Osteocyte (in vitro differentiated cells): ENCODE measurements around the gene SF3A2. TPM values are rescaled to one million over a fixed set of nuclear protein-coding genes. Genes with fewer than 3 reads are reported as not detected.

Experiments used
- DNase-seq: peaks from one replicate; pipeline ENCODE4 v3.0.0; 2021; ENCODE audit warnings: mixed read lengths; ENCODE audit not compliant: unreplicated experiment; ENCODE audit errors: extremely low spot score
- H3K27ac Mint-ChIP-seq: one replicate; pipeline ENCODE4 v1.8.0; 2021; ENCODE audit warnings: mild to moderate bottlenecking, mixed read lengths; ENCODE audit not compliant: unreplicated experiment
- H3K27me3 Mint-ChIP-seq: one replicate; pipeline ENCODE4 v1.8.0; 2021; ENCODE audit warnings: mixed read lengths; ENCODE audit not compliant: unreplicated experiment
- H3K36me3 Mint-ChIP-seq: one replicate; pipeline ENCODE4 v1.8.0; 2021; ENCODE audit warnings: mixed read lengths; ENCODE audit not compliant: unreplicated experiment
- H3K4me1 Mint-ChIP-seq: one replicate; pipeline ENCODE4 v1.8.0; 2021; ENCODE audit warnings: mixed read lengths; ENCODE audit not compliant: unreplicated experiment
- H3K4me3 Mint-ChIP-seq: one replicate; pipeline ENCODE4 v1.8.0; 2021; ENCODE audit warnings: mild to moderate bottlenecking, moderate library complexity, mixed read lengths; ENCODE audit not compliant: unreplicated experiment
- H3K9me3 Mint-ChIP-seq: one replicate; pipeline ENCODE4 v1.8.0; 2021; ENCODE audit warnings: mixed read lengths; ENCODE audit not compliant: unreplicated experiment
- total RNA-seq: library from RNA; stranded (reverse); gene quantifications from 2 replicates; pipeline ENCODE4 v1.2.1, GENCODE V29; 2021
- TF ChIP-seq, protein P1 (sequence below): fragments of 200-600 bp; sonication (generic); IDR thresholded peaks from 2 replicates; pipeline ENCODE4 v1.5.0; 2021; ENCODE audit warnings: antibody characterized with exemption, mild to moderate bottlenecking, moderate library complexity

The SF3A2 gene
- total RNA-seq, 1 donor from 2014 or later = 102 TPM

DNA sequence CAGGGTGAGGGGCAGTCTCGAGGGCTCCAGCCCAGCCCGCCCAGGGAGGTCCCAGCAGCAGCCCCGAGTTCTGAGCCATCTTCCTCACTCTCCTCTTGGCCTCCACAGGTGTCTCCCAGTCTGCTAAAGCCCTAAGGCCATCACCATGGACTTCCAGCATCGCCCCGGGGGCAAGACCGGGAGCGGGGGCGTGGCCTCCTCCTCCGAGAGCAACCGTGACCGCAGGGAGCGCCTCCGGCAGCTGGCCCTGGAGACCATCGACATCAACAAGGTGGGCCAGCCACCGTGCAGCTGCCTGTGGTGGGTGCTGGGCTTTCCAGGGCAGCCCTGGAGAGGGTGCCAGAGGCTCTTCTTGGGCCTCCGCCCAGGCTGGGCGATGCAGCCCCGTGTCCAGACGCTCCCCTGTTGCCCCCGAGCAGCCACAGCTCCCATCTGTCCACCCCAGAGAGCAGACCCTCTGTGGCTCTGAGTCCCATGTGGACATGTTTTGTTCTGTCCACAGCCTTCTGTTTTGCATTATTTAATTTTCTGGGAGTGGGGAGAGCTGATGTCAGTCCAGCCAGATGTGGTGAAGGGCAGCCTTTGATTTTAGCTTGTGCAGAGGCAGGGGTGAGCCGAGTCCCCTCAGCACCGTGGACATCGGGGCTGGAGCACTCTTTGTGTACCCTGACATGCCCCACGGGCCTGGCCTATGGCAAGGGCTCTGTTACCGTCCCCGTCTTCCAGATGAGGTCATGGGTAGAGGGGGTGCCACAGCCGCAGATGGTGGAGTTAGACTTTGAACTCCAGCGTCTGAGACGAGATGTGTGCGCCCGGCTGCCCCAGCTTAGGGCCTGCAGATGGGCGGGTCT, 6.9 kb downstream of the SF3A2 start:
- Mint-ChIP-seq H3K4me3 (no peak overlapping the region), H3K4me1 (peaks cover 40% of the 10 kb centered on the region), H3K36me3 (peaks cover 15% of the 10 kb centered on the region), H3K9me3 (no peaks in the 10 kb centered on the region), H3K27me3 (no peaks in the 10 kb centered on the region), H3K27ac (no peak overlapping the region)
- TF ChIP-seq, protein P1, sequence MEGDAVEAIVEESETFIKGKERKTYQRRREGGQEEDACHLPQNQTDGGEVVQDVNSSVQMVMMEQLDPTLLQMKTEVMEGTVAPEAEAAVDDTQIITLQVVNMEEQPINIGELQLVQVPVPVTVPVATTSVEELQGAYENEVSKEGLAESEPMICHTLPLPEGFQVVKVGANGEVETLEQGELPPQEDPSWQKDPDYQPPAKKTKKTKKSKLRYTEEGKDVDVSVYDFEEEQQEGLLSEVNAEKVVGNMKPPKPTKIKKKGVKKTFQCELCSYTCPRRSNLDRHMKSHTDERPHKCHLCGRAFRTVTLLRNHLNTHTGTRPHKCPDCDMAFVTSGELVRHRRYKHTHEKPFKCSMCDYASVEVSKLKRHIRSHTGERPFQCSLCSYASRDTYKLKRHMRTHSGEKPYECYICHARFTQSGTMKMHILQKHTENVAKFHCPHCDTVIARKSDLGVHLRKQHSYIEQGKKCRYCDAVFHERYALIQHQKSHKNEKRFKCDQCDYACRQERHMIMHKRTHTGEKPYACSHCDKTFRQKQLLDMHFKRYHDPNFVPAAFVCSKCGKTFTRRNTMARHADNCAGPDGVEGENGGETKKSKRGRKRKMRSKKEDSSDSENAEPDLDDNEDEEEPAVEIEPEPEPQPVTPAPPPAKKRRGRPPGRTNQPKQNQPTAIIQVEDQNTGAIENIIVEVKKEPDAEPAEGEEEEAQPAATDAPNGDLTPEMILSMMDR = no peak
- no peak for DNase-seq

DNA sequence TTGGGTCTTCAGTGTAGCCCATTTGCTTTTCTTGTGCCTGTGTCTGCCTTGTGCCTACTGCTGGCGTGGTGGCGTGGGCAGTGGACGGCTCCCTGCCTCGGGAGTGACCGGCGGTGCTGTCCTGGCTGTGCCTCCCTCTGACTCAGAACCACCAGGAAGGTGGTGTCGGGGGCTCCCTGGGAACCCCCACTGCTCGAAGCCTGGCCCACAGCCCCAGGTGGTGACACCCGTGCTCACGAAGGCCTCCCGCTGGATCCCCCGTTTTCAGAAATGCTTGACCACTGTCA, 7.4 kb downstream of the SF3A2 start:
- no peaks in the 10 kb centered on the region for H3K9me3 Mint-ChIP-seq
- peaks cover 35% of the 10 kb centered on the region for H3K4me1 Mint-ChIP-seq
- peaks cover 12% of the 10 kb centered on the region for H3K36me3 Mint-ChIP-seq
- TF ChIP-seq, protein P1 = no peak
- no peaks in the 10 kb centered on the region for H3K27me3 Mint-ChIP-seq
- H3K4me3 Mint-ChIP-seq = no peak overlapping the region
- no peak overlapping the region for H3K27ac Mint-ChIP-seq
- no peak for DNase-seq

DNA sequence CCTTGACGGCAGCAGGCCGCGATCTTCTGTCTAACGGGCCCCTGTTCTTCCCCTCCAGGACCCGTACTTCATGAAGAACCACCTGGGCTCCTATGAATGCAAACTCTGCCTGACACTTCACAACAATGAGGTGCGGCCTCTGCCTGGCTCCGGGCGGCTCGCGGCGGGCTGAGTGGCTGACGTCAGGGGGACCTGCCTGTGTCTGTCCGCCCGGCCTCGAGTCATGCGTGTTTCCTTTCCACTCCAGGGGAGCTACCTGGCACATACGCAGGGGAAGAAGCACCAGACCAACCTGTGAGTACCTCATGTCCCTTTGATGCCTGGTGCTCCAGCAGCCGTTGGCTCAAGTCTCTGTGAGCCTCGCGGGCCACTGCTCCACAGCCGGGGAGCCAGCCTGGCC, 7.9 kb downstream of the SF3A2 start:
- peaks cover 11% of the 10 kb centered on the region for H3K36me3 Mint-ChIP-seq
- no peaks in the 10 kb centered on the region for H3K9me3 Mint-ChIP-seq
- TF ChIP-seq, protein P1 = no peak
- no peaks in the 10 kb centered on the region for H3K27me3 Mint-ChIP-seq
- H3K27ac Mint-ChIP-seq = no peak overlapping the region
- peaks cover 31% of the 10 kb centered on the region for H3K4me1 Mint-ChIP-seq
- no peak overlapping the region for H3K4me3 Mint-ChIP-seq
- no peak for DNase-seq

- no peak overlapping the region for H3K4me3 Mint-ChIP-seq
- peaks cover 25% of the 10 kb centered on the region for H3K4me1 Mint-ChIP-seq
- H3K36me3 Mint-ChIP-seq = peaks cover 10% of the 10 kb centered on the region
- TF ChIP-seq, protein P1 = no peak
- DNase-seq = no peak
- no peak overlapping the region for H3K27ac Mint-ChIP-seq
- H3K27me3 Mint-ChIP-seq = no peaks in the 10 kb centered on the region
- no peaks in the 10 kb centered on the region for H3K9me3 Mint-ChIP-seq
Measured at GRCh38 chr19:2245273-2245672, 8.6 kb downstream of the SF3A2 start.

GRCh38 chr19:2246014-2246620, 9.5 kb downstream of the SF3A2 start:
- peaks cover 16% of the 10 kb centered on the region for H3K4me1 Mint-ChIP-seq
- no peaks in the 10 kb centered on the region for H3K27me3 Mint-ChIP-seq
- no peak overlapping the region for H3K27ac Mint-ChIP-seq
- H3K36me3 Mint-ChIP-seq = peaks cover 10% of the 10 kb centered on the region
- TF ChIP-seq, protein P1 = no peak
- DNase-seq = no peak
- no peaks in the 10 kb centered on the region for H3K9me3 Mint-ChIP-seq
- H3K4me3 Mint-ChIP-seq = no peak overlapping the region
